ENCODE data around the gene XPNPEP2.
A peak's percentile ranks its signal among the peaks of the same experiment; 100 is the strongest.

Gene XPNPEP2

DNA sequence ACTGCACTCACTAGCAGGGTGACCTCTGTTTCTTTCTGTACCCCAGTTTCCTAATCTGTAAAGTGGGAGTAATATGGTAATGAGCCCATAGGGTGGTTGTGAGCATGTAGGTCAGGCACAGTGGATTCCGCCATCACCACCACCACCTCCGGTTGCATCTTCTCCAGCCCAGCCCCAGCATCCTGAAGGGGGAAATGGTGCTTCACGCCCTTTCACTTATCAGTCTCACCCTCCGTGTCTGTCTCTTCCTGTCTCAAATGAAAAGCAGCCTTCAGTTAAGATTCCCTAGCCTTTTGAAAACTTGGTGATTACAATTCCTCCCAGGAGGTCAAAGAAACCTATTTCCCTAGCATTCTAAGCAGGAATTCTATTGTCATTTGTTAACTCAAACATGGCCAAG lies 16.9 kb upstream of the XPNPEP2 start:
- Histone ChIP-seq H3K4me2 (no peak overlapping the region), H3K4me3 (IDR thresholded peaks at IDR 0.05; ENCODE audit: insufficient read depth, low read depth, low read length) (no peak overlapping the region), H3K79me2 (ENCODE audit: insufficient read depth, low read depth) (no peaks in the 10 kb centered on the region), H3K27ac (no peak overlapping the region), H2AFZ (ENCODE audit: low read depth) (no peak overlapping the region), H3K9ac (no peak overlapping the region), H4K20me1 (ENCODE audit: insufficient read depth) (no peaks in the 10 kb centered on the region), H3K4me1 (ENCODE audit: low read depth, poor library complexity, severe bottlenecking) (no peaks in the 10 kb centered on the region), H3K27me3 (ENCODE audit: insufficient read depth, low read depth) (no peaks in the 10 kb centered on the region), H3K36me3 (ENCODE audit: insufficient read depth) (no peaks in the 10 kb centered on the region)
- TF ChIP-seq, protein P1, sequence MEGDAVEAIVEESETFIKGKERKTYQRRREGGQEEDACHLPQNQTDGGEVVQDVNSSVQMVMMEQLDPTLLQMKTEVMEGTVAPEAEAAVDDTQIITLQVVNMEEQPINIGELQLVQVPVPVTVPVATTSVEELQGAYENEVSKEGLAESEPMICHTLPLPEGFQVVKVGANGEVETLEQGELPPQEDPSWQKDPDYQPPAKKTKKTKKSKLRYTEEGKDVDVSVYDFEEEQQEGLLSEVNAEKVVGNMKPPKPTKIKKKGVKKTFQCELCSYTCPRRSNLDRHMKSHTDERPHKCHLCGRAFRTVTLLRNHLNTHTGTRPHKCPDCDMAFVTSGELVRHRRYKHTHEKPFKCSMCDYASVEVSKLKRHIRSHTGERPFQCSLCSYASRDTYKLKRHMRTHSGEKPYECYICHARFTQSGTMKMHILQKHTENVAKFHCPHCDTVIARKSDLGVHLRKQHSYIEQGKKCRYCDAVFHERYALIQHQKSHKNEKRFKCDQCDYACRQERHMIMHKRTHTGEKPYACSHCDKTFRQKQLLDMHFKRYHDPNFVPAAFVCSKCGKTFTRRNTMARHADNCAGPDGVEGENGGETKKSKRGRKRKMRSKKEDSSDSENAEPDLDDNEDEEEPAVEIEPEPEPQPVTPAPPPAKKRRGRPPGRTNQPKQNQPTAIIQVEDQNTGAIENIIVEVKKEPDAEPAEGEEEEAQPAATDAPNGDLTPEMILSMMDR (conservative IDR thresholded peaks at IDR 0.05; ENCODE audit: low read depth, low read length): no peak

DNA sequence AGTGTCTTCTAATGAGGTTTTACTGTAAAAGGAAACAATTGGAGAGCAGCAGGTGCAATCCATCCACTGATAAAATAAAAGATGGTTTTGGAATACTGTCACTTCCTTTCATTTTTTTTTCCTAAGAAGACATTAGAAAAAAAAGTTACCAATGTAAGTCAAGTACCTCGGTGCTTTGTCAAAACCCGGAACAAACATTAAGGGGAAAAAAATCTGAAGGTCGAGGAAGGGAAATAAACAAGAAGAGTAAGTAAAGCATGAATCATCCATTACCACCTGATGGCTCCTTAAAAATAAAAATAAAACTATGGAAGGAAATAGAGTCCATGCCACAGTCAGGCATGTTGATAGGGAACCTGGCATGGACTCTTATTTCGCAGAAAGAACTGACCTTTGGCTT lies 15.3 kb upstream of the XPNPEP2 start:
- Histone ChIP-seq H3K36me3 (ENCODE audit: insufficient read depth) (no peaks in the 10 kb centered on the region), H3K27me3 (ENCODE audit: insufficient read depth, low read depth) (no peaks in the 10 kb centered on the region), H4K20me1 (ENCODE audit: insufficient read depth) (no peaks in the 10 kb centered on the region), H3K4me3 (IDR thresholded peaks at IDR 0.05; ENCODE audit: insufficient read depth, low read depth, low read length) (no peak overlapping the region), H3K9ac (no peak overlapping the region), H2AFZ (ENCODE audit: low read depth) (no peak overlapping the region), H3K79me2 (ENCODE audit: insufficient read depth, low read depth) (no peaks in the 10 kb centered on the region), H3K27ac (no peak overlapping the region), H3K4me2 (no peak overlapping the region), H3K4me1 (ENCODE audit: low read depth, poor library complexity, severe bottlenecking) (no peaks in the 10 kb centered on the region)
- TF ChIP-seq, protein P1 (conservative IDR thresholded peaks at IDR 0.05; ENCODE audit: low read depth, low read length): no peak

DNA sequence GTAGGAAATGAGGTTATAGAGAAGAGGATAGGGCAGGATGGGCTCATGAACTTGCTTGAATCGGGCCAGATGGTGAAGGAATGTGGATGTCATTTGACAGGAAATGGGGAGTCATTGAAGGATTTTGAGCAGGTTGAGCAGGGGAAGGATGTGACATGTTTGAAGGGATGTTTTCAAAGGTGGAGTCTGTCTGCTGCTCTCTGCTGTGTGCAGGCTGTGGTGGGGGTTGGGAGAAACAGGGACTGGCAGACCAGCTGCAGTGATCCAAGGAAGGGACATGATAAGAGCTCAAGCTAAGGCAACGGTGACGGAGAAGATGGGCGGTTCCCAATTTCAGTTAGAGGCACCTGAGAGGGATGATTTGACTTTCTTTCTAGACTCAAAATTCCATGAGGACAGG lies 14.0 kb upstream of the XPNPEP2 start:
- H2AFZ ChIP-seq (ENCODE audit: low read depth): no peak overlapping the region

DNA sequence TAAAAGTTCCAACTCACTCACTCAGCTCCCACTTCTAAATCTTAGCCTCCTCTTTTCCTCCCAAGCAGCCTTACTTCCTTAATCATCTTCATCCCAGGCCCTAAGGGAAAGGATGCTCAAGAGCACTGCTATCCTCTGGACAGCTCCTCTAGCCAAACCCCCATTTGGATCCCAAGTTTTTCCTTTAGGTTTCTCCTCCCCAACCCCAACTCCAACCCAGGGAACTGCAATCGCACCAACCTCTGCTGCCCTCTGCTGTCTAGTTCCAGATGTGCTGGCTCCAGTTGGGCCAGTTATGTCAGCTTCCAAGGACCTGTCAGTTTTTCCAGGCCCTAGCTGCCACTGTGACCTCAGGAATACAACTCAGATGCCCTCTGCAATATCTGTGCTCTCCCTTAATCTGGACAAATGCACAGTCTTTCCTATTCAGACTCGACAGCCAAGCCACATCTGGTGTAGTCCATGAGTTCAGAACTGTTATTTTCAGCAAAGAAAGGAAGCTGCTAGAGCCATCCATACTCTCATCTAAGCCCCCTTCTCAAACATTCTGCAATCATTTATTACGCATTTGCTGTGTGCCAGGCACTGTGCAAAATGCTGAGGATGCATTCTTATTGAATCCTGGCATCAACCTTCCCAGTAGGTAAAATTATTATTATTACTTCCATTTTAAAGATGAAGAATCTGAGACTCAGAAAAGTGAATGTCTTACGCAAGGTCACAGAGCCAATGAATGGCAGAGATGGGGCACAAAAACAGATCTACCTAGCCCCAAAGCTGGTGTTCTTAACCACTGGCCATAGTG lies 12.3 kb upstream of the XPNPEP2 start:
- no peaks in the 10 kb centered on the region for H3K4me1 ChIP-seq (ENCODE audit: low read depth, poor library complexity, severe bottlenecking)
- TF ChIP-seq, protein P1 (conservative IDR thresholded peaks at IDR 0.05; ENCODE audit: low read depth, low read length): peak; percentile 79
- no peak overlapping the region for H2AFZ ChIP-seq (ENCODE audit: low read depth)
- no peak overlapping the region for H3K4me3 ChIP-seq (IDR thresholded peaks at IDR 0.05; ENCODE audit: insufficient read depth, low read depth, low read length)
- H3K36me3 ChIP-seq (ENCODE audit: insufficient read depth): no peaks in the 10 kb centered on the region
- H3K9ac ChIP-seq: no peak overlapping the region
- H4K20me1 ChIP-seq (ENCODE audit: insufficient read depth): no peaks in the 10 kb centered on the region
- no peaks in the 10 kb centered on the region for H3K79me2 ChIP-seq (ENCODE audit: insufficient read depth, low read depth)
- H3K27ac ChIP-seq: no peak overlapping the region
- H3K4me2 ChIP-seq: no peak overlapping the region
- H3K27me3 ChIP-seq (ENCODE audit: insufficient read depth, low read depth): no peaks in the 10 kb centered on the region

More for the DNA sequence above, 14.0 kb upstream of the XPNPEP2 start:
- H3K36me3 ChIP-seq (ENCODE audit: insufficient read depth): no peaks in the 10 kb centered on the region
- H4K20me1 ChIP-seq (ENCODE audit: insufficient read depth): no peaks in the 10 kb centered on the region
- H3K4me1 ChIP-seq (ENCODE audit: low read depth, poor library complexity, severe bottlenecking): no peaks in the 10 kb centered on the region
- H3K79me2 ChIP-seq (ENCODE audit: insufficient read depth, low read depth): no peaks in the 10 kb centered on the region
- H3K27ac ChIP-seq: no peak overlapping the region
- H3K27me3 ChIP-seq (ENCODE audit: insufficient read depth, low read depth): no peaks in the 10 kb centered on the region
- no peak overlapping the region for H3K4me3 ChIP-seq (IDR thresholded peaks at IDR 0.05; ENCODE audit: insufficient read depth, low read depth, low read length)
- no peak overlapping the region for H3K4me2 ChIP-seq
- no peak overlapping the region for H3K9ac ChIP-seq
- TF ChIP-seq, protein P1 (conservative IDR thresholded peaks at IDR 0.05; ENCODE audit: low read depth, low read length): no peak

Data from KMS-11 (cell line).